ENCODE data around the gene MYL4. TPM values are rescaled to one million over a fixed set of nuclear protein-coding genes. Genes with fewer than 3 reads are reported as not detected.

The MYL4 gene
- total and polyA plus RNA-seq, 2 of the 8 experiments (the other 6 are each of a cell fraction or from before 2014, with no cell fraction given): 0.12 TPM; not detected in 1

- no peak overlapping the region for H2BK5ac ChIP-seq (ENCODE audit: low read depth, low read length)
- 81% methylated on average over 4 of the region's 4 CpGs; no CpG with 5 or more reads in 1 of the 2 experiments for whole genome bisulfite sequencing, 2 experiments (ENCODE audit: extremely low coverage in 1 of 2, insufficient coverage in 1 of 2, insufficient read length in 1 of 2, insufficient replicate concordance in 2 of 2, low coverage in 1 of 2, low lambda C conversion rate in 2 of 2, missing lambda C conversion rate in 1 of 2)
- no peak overlapping the region for H2BK12ac ChIP-seq (ENCODE audit: low read depth, low read length)
- no peak overlapping the region for H2BK15ac ChIP-seq (ENCODE audit: low read length)
- no peak overlapping the region for H3K56ac ChIP-seq (replicated peaks; ENCODE audit: insufficient read length, low read depth, low read length)
- H3K9me3 ChIP-seq (ENCODE audit: insufficient read depth in 2 of 2, low read depth in 1 of 2, low read length in 1 of 2): no peaks in the 10 kb centered on the region
- H3K79me1 ChIP-seq (ENCODE audit: low read depth, low read length): no peaks in the 10 kb centered on the region
- H3K14ac ChIP-seq (ENCODE audit: insufficient read length): no peak overlapping the region
- H3K27me3 ChIP-seq (replicated peaks in 1 of 4; ENCODE audit: control insufficient read depth in 3 of 4, extremely low read depth in 1 of 4, insufficient read depth in 3 of 4, low read length in 3 of 4): no peaks in the 10 kb centered on the region; a peak in 1 of 7 replicates
- no peak overlapping the region for H4K91ac ChIP-seq (replicated peaks; ENCODE audit: insufficient read length, low read length)
- H3K18ac ChIP-seq (ENCODE audit: extremely low read depth, low read length): no peak overlapping the region
- no peak overlapping the region for H3K4ac ChIP-seq (replicated peaks; ENCODE audit: insufficient read length, low read depth, low read length)
- POLR2A ChIA-PET (ENCODE audit: partially characterized antibody): no interaction called here
- H3K9ac ChIP-seq (replicated peaks in 1 of 4; ENCODE audit: extremely low read depth in 1 of 4, low read depth in 3 of 4, low read length in 3 of 4): no peak overlapping the region
- H4K8ac ChIP-seq (ENCODE audit: extremely low read depth, insufficient read depth, low read length): no peak overlapping the region
- no peak overlapping the region for H3K27ac ChIP-seq (ENCODE audit: low read depth, low read length)
- H3K4me1 ChIP-seq (replicated peaks in 1 of 4; ENCODE audit: control insufficient read depth in 3 of 4, insufficient read depth in 4 of 4, low read length in 3 of 4): peaks cover 0 to 3% (median 0%) of the 10 kb centered on the region in 4 experiments; a peak in 2 of 7 replicates
- FAIRE-seq (no peak), DNase-seq (ENCODE audit: low read depth in 1 of 2, low spot score in 2 of 2) (no peak)
- H2AFZ ChIP-seq (ENCODE audit: low read length): no peak overlapping the region
- CTCF ChIA-PET (ENCODE audit: partially characterized antibody): interaction anchor here (0.6 kb wide), 1 partner anchor 1975 kb away, joined by 3 read pairs; no protein-coding TSS in a partner anchor
- no peaks in the 10 kb centered on the region for H3K36me3 ChIP-seq (ENCODE audit: control insufficient read depth in 2 of 4, insufficient read depth in 4 of 4, low read length in 3 of 4)
- TF ChIP-seq E2F6 (IDR thresholded peaks at IDR 0.05) (no peak), TAF7 (optimal IDR thresholded peaks at IDR 0.05; ENCODE audit: borderline replicate concordance, low read depth, low read length) (no peak), PHF8 (conservative IDR thresholded peaks at IDR 0.05; ENCODE audit: low read depth, low read length) (no peak), FOSL1 (IDR thresholded peaks at IDR 0.05; ENCODE audit: insufficient read depth, low read depth, low read length) (no peak), KDM4A (IDR thresholded peaks at IDR 0.05; ENCODE audit: low read depth, low read length, severe bottlenecking) (no peak), JUN (IDR thresholded peaks at IDR 0.05; ENCODE audit: low read depth, low read length) (no peak), EZH2 (IDR thresholded peaks at IDR 0.05; ENCODE audit: low read depth, low read length, severe bottlenecking) (no peak), CBX8 (IDR thresholded peaks at IDR 0.05; ENCODE audit: borderline replicate concordance, low read depth, low read length) (no peak), SIX5 (IDR thresholded peaks at IDR 0.05; ENCODE audit: low read depth, low read length) (no peak)
- TF ChIP-seq, protein P1, sequence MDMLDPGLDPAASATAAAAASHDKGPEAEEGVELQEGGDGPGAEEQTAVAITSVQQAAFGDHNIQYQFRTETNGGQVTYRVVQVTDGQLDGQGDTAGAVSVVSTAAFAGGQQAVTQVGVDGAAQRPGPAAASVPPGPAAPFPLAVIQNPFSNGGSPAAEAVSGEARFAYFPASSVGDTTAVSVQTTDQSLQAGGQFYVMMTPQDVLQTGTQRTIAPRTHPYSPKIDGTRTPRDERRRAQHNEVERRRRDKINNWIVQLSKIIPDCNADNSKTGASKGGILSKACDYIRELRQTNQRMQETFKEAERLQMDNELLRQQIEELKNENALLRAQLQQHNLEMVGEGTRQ (IDR thresholded peaks at IDR 0.05; ENCODE audit: low read length): no peak
- TF ChIP-seq, protein P2, sequence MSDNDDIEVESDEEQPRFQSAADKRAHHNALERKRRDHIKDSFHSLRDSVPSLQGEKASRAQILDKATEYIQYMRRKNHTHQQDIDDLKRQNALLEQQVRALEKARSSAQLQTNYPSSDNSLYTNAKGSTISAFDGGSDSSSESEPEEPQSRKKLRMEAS (IDR thresholded peaks at IDR 0.05): no peak
- H2BK20ac ChIP-seq (ENCODE audit: low read length): no peak overlapping the region
- H2AK5ac ChIP-seq (ENCODE audit: low read depth, low read length): no peak overlapping the region
- no peaks in the 10 kb centered on the region for H4K20me1 ChIP-seq (replicated peaks in 1 of 2; ENCODE audit: control insufficient read depth in 1 of 2, insufficient read depth in 2 of 2, low read length in 2 of 2)
- H3K4me2 ChIP-seq (ENCODE audit: insufficient read depth in 1 of 2, low read depth in 2 of 2, low read length in 2 of 2): no peak overlapping the region
- H3K23ac ChIP-seq (ENCODE audit: insufficient read length): no peak overlapping the region
- H3K79me2 ChIP-seq (ENCODE audit: control insufficient read depth in 1 of 2, insufficient read depth in 2 of 2, low read length in 2 of 2): no peaks in the 10 kb centered on the region
- no peak overlapping the region for H3K4me3 ChIP-seq (ENCODE audit: extremely low read depth in 1 of 4, insufficient read depth in 2 of 4, low read depth in 3 of 4, low read length in 4 of 4)
- H4K5ac ChIP-seq (ENCODE audit: insufficient read length, low read depth, low read length): no peak overlapping the region
- H3K23me2 ChIP-seq (ENCODE audit: low read depth, low read length): no peaks in the 10 kb centered on the region
- no peak overlapping the region for H2BK120ac ChIP-seq (replicated peaks; ENCODE audit: low read depth, low read length)
Observed at GRCh38 chr17:47201166-47201565, 8.0 kb upstream of the MYL4 start.
